Measurements from ENCODE around the gene KRTAP1-1.

- no peak for TF ChIP-seq CTCF (IDR thresholded peaks at IDR 0.05; ENCODE audit: low read depth, low read length, poor library complexity, severe bottlenecking)
- no peak for TF ChIP-seq EZH2phosphoT487 (IDR thresholded peaks at IDR 0.05; ENCODE audit: borderline replicate concordance, low read length)
Measured at GRCh38 chr17:41058741-41059140, 17.5 kb upstream of the KRTAP1-1 start.
